T-helper 1 cell treated with Interleukin-12 subunit alpha and Interleukin-12 subunit beta and Interleukin-4 antibody, amounts not matched to agents 30 ng/mL and 1 ng/mL, for 36 hours (primary cell): ENCODE data around the gene PRR20C. TPM values are rescaled to one million over a fixed set of nuclear protein-coding genes. Genes with fewer than 3 reads are reported as not detected.
"Not testable (repeated sequence)": the region's sequence is repeated elsewhere in the genome, so short reads cannot be mapped to it uniquely, and the experiment has no call there.

Experiments used
- intact Hi-C: fragments of 100-400 bp; cut with micrococcal nuclease; formaldehyde crosslinking; loops from one replicate; pipeline ENCODE4 v1.15.1; 2024
- total RNA-seq: library from RNA; stranded (reverse); gene quantifications from 2 replicates; pipeline ENCODE4 v1.2.3, GENCODE V29; 2022

The PRR20C gene
- not detected in 2 replicates for total RNA-seq

DNA sequence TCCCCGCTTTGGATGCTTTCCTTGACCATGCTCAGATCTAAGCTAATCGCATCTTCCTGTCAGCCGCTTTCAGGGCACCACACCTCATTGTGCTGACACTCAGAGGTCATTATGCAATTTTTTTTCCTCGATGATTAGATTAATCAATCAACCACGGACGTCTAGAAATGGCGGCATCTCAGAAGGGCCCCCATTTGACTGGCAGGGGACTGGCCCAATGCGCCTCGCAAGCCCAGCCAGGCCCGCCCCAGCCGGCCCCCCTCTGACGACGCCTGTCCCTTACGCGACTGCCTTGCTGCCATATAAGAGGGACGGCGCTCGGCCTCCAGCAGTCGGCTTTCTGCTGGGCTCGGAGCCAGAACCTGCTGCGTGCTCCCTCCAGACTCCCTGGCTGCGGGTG lies at the start of gene PRR20C:
Gene PRR20C, plus strand, starts transcription at position 301 of the 400 bp plus-strand sequence. CDS start 387 bp downstream, outside the sequence.
- intact Hi-C loops = not testable (repeated sequence)

DNA sequence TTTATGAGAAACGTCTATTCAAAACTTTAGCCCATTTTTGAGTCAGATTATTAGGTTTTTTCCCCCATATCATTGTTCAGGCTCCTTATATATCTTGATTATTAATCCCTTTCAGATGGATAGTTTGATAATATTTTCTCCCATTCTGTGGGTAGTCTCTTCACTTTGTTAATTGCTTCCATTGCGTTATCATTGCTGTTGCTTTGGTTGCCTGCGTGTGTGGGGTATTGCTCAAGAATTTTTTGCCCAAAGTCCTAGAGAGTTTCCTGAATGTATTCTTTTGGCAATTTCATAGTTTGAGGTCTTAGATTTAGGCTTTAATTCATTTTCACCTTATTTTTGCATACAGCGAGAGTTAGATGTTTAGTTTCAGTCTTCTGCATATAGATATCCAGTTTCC lies 38.9 kb upstream of the PRR20C start:
- intact Hi-C loops = no loop called here

DNA sequence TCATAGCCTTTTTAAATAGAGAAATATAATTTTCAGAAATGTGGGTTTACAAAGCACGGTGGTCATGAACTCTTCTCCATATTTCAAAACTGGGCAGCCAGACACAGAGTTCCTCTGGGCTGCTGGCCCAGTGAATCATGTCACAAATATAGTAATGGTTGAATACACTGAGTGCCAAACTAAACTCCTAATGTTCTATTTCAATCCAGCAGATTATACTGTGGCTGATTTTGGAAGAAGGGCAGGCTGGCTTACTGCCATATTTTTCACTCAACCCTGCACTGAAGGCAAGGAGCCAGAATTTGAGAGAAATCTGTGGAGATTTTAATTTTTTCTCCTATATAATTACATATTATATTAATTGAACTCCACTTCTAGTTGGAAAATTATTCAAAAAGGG lies 30.2 kb upstream of the PRR20C start:
- intact Hi-C loops = no loop called here

DNA sequence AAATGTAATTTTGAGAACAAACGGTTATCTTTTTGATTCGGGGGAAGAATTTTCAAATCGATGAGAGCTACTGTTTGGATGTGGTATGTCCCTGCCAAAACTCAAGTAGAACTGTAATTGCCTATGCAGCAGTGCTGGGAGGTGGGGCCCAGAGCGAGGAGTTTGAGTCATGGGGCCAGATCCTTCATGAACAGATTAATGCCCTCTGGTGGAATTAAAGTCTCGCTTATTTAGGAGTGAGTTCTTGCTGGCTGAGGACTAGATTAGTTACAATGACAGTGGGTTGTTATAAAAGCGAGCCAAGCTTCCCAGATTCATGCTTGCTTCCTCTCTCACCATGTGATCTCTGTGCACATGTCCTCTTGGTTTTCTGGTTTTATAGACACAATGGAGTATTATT lies 25.0 kb upstream of the PRR20C start:
- intact Hi-C loops = no loop called here

DNA sequence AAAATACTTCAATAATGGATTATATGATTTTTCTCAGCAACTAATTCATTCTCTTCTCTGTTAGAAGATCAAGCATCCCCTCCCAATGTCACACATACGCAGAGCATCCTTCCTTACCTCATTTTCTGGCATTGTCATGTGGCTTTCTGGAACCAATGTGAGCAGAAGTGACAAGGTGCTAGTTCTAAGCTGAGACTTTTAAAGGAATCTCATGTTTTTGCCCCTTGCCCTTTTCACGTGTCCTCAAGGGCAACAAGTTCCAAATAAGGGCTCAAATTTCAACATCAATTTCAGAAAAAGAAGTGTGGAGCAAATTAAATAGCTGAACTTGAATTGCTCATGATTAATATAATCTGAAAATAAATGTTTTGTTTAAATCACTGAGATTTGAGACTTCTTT lies 17.8 kb upstream of the PRR20C start:
- intact Hi-C loops = no loop called here

DNA sequence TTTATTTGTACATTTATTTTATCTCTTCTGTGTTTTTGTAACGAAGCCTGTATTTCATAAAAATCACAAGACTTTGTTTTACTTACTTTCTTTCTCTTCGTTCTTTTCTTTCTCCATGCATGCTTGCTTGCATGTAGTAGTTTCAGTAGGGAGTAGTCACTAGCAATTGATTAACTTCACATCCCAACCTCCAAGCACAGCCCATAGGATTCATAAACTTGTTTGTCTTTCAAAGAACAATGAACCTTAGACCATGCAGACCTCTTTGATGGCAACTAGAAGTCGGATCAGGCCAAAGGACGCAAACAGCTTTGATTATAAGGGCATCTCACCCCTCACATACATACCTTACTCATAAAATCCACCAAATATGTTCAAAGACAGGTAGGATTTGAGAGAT lies 16.3 kb upstream of the PRR20C start:
- intact Hi-C loops = no loop called here

DNA sequence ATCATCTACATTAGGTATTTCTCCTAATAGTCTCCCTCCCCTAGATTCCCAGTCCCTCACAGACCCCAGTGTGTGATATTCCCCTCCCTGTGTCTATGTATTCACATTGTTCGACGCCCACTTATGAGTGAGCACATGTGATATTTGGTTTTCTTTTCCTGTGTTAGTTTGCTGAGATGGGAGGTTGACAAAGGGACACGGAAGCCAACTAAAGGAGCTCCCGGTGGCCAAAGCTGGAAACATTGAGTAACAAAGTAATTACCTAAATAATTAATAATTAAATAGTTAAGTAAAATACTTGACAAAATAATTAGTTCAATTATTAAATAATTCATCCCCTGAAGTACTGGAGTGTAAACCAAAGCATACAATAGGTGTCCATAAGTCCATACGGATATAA lies 14.9 kb upstream of the PRR20C start:
- intact Hi-C loops = no loop called here

DNA sequence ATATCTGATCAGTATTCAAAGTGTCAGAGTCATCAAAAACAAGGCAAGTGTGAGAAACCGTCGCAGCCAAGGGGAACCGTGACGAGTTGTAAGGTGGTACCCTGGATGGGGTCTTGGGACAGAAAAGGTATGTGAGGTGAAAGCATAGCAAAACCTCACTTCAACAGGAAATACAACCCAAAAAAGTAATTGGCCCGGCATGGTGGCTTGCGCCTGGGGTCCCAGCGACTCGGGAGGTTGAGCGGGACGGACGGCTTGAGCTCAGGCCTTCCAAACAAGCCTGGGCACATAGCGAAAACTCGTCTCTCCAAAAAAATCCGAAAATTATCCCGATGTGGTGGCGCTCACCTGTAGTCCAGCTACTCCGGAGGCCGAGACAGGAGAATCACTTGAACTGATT lies 14.1 kb upstream of the PRR20C start:
- intact Hi-C loops = not testable (repeated sequence)

DNA sequence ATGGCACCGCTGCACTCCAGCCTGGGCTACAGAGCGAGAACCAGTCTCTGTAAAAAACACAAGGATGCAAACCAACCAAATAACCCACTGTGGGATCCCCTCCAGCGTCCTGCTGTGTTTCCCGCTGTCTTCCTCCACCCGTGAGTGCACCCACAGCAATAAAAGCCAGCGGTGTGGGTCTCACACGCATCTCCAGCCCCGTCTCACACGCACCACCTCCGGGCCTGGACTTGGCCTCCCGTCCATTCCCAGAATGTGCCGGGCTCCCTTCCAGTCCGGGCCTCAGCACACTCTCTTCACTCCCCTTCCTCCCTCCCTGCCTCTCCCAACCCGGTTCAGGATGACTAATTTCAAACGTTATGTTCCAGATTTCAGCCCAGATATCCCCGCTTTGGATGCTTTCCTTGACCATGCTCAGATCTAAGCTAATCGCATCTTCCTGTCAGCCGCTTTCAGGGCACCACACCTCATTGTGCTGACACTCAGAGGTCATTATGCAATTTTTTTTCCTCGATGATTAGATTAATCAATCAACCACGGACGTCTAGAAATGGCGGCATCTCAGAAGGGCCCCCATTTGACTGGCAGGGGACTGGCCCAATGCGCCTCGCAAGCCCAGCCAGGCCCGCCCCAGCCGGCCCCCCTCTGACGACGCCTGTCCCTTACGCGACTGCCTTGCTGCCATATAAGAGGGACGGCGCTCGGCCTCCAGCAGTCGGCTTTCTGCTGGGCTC lies 13.5 kb upstream of the PRR20C start, which contains the start of gene PRR20A:
Gene PRR20A, plus strand, starts transcription at position 684 of the 734 bp plus-strand sequence. CDS start 387 bp downstream, outside the sequence.
- intact Hi-C loops = not testable (repeated sequence)

DNA sequence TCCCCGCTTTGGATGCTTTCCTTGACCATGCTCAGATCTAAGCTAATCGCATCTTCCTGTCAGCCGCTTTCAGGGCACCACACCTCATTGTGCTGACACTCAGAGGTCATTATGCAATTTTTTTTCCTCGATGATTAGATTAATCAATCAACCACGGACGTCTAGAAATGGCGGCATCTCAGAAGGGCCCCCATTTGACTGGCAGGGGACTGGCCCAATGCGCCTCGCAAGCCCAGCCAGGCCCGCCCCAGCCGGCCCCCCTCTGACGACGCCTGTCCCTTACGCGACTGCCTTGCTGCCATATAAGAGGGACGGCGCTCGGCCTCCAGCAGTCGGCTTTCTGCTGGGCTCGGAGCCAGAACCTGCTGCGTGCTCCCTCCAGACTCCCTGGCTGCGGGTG lies 6.7 kb upstream of the PRR20C start, which contains the start of gene PRR20B:
Gene PRR20B, plus strand, starts transcription at position 301 of the 400 bp plus-strand sequence. CDS start 387 bp downstream, outside the sequence.
- intact Hi-C loops = not testable (repeated sequence)

DNA sequence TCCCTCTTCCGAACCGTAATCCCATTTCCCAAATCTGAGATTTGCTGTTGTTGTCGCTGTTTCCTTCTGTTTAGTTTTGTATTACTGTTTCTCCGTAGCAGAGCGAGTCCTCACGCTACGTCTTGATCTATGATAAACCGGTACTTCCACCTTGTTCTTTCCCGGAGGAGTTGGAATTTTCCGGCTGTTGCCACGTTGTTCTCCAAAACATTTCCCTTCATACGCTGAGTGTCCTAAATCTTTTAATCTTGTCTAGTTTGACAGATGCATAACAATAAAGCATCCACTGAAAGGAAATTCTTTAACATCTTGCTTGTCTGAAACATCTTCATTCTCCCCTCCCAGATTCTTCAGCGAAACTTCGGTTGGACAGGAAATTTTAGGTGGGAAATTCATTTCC lies 5.8 kb upstream of the PRR20C start:
- intact Hi-C loops = not testable (repeated sequence)

DNA sequence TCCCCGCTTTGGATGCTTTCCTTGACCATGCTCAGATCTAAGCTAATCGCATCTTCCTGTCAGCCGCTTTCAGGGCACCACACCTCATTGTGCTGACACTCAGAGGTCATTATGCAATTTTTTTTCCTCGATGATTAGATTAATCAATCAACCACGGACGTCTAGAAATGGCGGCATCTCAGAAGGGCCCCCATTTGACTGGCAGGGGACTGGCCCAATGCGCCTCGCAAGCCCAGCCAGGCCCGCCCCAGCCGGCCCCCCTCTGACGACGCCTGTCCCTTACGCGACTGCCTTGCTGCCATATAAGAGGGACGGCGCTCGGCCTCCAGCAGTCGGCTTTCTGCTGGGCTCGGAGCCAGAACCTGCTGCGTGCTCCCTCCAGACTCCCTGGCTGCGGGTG lies 6.5 kb downstream of the PRR20C start, which contains the start of gene PRR20D:
Gene PRR20D, plus strand, starts transcription at position 301 of the 400 bp plus-strand sequence. CDS start 387 bp downstream, outside the sequence.
- intact Hi-C loops = not testable (repeated sequence)

DNA sequence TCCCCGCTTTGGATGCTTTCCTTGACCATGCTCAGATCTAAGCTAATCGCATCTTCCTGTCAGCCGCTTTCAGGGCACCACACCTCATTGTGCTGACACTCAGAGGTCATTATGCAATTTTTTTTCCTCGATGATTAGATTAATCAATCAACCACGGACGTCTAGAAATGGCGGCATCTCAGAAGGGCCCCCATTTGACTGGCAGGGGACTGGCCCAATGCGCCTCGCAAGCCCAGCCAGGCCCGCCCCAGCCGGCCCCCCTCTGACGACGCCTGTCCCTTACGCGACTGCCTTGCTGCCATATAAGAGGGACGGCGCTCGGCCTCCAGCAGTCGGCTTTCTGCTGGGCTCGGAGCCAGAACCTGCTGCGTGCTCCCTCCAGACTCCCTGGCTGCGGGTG lies 13.0 kb downstream of the PRR20C start, which contains the start of gene PRR20E:
Gene PRR20E, plus strand, starts transcription at position 301 of the 400 bp plus-strand sequence. CDS start 387 bp downstream, outside the sequence.
- intact Hi-C loops = not testable (repeated sequence)

DNA sequence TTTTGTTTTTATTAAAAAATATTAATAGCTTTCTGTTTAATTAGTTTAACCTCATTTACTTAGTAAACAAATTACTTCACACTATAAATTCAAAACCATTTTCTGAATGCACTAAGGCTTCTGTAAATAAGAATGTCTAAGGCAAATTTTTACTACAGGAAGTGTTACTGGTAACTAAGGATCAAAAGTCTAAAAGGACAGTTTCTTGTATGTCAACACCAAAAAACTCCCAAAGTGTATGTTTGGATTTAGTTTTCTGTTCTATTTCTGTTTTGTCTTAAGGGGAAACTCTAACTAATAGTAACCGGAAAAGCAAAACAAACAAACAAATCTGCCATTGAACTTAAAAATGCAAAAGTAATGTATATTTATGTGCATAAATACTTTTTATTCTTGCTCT lies 37.8 kb downstream of the PRR20C start:
- intact Hi-C loops = no loop called here

Other genes with a start within 250 kb of the PRR20C start
- gene PRR20A, start 13.1 kb upstream of the PRR20C start, total RNA-seq = not detected in 2 replicates
- gene PRR20B, start 6.6 kb upstream of the PRR20C start, total RNA-seq = not detected in 2 replicates
- gene PRR20D, start 6.6 kb downstream of the PRR20C start, total RNA-seq = not detected in 2 replicates
- gene PRR20E, start 13.1 kb downstream of the PRR20C start, total RNA-seq = not detected in 2 replicates